HG03378 (cell line): Measurements from ENCODE around the gene ACOT12.
"Not testable (repeated sequence)": the region's sequence is repeated elsewhere in the genome, so short reads cannot be mapped to it uniquely, and the experiment has no call there.

Experiments
- ATAC-seq: cut with Tn5 transposase; IDR thresholded peaks from one replicate; pipeline ENCODE4 v1.9.1; 2021; ENCODE audit warnings: mild to moderate bottlenecking, moderate library complexity; ENCODE audit not compliant: unreplicated experiment

ACOT12 gene

DNA sequence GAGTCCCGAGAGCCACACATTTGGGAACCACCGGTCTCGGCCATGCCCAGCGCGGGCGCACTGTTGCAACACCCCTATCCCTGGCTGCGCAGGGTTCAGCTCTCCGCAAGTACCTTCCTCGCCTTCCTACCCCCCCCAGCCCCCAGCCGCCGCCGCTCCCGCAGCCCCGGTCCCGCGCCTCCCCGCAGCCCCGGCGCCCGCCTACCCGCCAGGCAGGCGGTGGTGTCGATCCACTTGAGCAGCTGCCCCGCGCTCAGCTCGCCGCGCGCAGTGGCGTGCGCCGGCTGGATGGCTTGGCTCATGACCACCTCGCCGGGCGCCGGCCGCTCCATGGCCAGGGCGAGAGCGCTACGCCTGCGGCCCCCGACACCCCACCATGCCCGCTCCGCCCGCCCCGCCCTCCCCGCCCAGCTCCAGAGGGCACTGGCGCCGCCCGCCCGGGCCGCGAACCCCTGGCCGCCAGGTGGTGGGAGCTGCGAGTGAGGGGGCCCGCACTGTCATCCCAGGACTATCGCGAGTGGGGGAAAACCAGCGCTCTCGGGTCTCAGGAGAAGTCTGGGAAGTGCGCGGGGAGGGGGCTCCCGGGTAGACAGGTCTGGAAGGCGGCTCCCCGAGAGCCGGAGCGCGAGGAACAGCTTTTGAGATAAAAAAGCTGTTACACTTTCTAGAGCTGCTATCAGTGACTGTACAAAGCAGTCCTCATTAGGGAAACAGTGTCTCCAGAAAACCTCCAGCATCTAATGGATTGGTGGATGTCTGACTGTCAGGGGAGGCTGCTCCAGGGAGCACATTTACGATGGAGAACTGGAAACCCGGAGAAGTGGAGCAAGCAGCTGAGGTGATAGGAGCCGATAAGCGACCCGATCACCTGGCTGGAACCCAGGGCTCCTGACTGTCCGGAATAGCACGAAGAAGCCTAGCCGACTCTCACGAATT, at the start of gene ACOT12:
Gene ACOT12, minus strand, starts transcription at position 352 of the 936 bp plus-strand sequence. Its CDS starts 20 bp downstream, at position 332.
- ATAC-seq: no peak

DNA sequence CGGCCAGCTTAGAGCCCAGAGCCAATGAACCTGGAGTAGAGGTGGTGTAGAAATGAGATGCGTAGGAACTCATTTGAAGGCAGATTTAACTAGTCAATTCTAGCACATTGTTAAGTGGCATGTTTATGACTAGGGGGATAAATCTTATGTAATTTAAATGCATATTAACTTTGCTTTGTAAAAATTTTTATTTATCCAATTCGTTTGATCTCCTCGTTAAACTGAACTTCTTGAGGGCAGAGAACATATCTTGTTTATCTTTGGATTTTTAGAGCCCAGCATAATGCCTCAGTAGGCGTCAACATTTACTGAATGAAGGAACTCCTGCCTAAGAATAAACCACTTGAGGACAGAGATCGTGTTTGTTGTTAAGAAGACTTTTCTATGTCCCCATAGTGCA, 41.1 kb upstream of the ACOT12 start:
- no peak for ATAC-seq

DNA sequence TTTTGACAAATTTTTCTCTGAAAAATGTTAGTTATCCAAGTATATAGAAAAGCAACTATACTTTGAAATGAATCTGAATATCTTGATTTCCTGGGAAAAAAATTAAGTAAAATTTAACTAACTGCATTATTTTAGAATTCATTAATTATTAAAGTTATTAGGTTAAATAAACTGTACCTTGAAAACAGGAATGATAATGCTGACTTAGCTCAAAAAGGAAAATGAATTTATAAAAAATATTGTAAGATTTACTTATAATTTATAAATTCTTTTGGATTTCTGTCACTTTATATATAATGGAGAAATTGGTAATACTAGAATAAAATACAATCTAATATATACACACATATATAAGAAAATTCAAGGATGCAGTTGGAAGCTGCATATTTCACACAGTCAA, 36.1 kb upstream of the ACOT12 start:
- no peak for ATAC-seq

DNA sequence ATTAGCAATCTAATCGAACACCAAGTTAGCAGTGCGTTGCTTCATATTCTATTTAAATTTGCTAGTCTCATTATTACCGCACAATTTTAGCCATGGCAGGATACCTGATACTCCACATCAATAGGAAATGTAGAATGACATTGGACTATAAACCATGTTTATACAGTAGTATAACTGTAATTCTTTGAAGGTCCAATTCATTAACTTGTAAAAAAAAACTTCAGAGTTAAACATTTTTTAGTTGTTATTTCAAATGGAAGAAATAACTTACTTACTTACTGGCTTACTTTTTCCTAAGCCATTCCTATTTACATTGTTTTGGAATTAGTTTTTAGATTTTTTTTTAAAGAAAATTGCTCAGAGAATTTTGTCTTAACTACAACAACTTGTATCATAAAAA, 35.4 kb upstream of the ACOT12 start:
- ATAC-seq: no peak

DNA sequence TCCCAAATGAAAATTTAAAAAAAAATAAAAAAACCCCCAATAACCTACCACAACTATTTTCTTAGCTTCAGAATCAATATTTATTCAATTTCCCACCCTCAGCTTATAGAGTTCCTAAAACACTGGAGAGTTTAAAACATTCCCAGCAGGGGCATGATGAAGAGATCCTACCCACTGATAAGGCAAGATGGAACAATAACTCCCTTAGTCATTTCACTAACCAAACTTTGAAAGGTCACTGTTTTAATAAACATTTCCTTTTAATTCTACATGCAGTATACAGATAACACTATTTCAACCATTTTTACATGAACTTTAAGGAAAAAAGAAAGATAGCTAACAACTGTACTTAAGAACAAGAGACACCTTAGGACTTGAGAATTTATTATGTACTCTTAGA, 34.9 kb upstream of the ACOT12 start:
- no peak for ATAC-seq

DNA sequence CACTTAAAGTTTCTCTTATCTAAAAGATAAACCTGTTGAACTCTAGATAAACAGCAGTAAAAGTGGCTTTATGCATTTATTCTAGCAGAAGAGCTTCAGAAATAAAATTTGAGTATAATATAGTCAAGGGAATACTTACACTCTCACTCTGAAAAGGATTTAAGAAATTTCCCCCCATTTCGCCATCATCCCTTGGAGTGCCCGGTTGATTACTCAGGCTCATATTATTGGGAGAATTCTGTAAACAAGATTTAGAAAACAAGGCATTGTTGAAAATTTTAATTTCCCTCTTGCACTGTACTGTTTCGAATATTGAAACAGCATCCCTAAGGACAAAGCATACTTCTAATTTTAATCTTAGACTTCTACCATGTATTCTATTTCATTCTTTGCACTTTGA, 34.5 kb upstream of the ACOT12 start:
- no peak for ATAC-seq

DNA sequence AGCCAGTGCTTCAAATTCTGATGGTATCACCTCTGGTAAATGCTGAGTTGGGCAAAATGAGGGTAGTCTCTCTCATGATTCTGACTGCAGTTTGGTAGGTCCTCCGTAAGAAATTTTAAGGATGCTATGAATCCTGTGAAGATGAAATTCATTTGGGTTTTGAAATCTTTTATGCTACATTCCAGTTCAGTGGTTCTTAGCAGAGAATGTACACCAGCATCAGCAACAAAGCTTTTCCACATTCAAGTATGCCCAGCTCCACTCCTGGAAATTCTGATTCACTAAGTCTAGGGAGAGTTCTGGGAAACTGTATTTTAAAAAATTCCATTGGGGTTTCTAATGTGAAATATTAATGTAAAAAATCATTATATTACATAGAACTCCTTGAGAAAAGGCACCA, 33.6 kb upstream of the ACOT12 start:
- no peak for ATAC-seq

DNA sequence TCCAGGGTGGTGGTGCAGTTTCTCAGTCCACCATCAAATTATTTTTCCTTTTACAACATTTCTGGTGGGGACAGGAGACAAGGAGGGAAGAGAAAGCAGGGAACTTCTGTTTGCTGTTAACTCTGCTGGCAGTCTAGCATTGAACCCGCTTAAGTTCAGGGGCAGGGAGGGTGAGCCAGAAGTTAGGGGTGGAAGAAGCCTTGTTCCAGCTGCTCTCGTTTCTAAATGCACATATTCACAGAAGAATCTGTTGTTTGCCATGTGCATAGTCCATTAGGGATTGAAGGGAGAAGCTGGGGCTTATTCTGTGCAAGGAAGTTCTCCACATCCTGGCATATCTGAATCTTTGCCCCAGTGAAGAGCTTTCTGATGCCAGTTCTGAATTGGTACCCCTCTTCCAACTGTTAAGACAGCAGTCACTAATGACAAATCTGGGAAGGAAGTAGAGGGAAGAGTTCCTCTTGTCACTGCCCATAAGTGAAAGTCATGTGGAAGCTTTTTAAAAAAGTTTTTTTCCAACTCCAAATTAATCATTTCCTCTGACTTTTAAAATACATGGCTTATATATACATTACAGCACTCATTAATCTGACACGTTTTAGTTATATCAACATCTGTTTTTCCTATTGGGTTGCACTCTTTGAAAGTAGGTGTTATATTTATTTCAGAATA, 32.6 kb upstream of the ACOT12 start:
- no peak for ATAC-seq

DNA sequence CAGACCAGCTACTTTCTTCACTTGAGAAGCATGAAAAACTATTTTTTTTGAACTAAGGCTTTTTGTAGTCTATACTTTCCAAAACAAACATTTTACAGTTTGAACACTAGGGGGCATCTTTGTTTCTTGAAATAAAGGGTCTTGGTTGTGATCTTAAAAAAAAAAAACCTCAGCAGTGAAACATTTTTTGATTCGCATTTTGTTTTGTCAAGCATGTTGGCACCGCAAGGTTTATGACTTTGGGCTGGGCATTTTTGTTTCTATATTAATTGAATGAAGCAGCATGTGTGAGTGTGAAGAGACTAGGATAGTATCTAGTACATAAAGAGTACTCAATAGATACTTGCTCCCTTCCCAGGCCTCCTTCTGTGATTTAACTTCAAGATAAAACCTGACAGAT, 31.6 kb upstream of the ACOT12 start:
- no peak for ATAC-seq

DNA sequence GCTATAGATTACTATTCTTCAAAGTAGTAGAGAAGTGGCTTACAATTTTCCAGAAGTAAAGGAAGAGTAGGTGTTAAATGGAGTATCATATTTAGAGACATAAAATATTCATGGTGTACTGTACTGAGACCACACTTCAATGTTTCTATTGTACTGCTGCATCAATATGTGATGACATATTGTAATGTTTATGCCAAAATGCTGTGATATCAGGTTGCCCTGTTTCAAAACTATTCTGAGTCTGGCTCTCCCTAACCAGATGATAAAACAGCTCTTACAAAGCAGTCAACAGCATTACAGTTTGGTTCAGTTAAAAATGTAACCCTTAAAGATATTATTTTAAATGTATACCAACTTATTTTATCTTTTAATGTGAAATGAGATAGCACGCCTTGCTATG, 30.8 kb upstream of the ACOT12 start:
- ATAC-seq: no peak

DNA sequence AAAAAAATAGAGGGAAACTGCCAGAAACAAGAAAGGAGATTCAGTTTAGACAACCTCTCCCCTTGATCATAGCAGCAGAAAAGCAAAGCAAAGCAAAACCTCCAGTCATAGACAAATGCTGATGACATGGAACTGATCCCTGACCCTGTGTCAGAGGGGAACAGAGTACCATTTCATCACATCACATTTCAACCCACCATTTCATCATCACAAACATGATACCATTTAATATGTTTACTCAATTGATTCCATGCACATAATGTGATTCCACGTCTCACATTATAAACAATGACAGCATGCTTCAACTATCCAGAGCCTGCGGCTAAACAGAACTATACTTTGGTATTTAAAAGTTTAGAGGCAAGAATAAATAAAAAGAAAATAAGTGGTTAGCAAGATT, 28.7 kb upstream of the ACOT12 start:
- ATAC-seq: no peak

DNA sequence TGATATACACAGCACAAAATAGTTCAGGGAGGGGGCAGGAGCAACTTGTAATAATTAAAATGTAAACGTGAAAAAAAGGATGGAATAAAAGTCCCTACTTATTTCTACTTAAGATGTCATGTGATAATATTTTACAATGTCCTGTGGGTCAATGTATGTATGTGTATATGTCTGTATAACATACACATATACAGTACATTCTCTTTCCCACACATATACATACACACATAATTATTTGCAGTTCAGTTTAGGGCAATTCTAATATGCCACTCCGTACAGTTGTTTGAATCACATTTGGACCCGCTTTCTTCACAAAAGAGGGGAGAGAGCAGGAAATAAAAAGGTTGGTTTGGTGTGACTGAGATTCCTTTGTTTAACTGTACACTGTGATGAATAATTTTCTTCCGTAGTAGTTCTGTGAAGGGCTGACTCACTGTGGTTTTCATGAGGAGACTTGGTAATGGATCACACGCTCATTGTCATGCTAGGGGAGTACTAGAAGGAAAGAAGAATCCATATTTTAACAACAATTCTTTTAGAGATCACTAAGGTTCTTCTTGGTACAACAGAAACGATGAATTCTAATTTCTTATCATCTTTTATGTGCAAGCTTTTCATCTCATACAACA, 26.2 kb upstream of the ACOT12 start:
- no peak for ATAC-seq

DNA sequence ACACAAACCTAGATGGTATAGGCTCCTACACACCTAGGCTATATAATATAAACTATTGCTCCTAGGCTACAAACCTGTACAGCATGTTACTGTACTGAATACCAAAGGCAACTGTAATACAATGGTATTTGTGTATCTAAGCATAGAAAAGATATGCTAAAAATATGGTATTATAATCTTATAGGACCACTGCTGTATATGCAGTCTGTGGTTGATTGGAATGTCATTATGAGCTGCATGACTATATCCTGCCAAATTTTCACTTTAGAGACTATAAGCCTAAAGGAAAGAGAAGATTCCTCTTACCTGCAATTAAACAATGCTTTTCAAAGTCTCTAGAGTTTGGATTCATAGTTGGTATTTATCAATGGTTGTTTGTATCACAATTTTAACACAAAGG, 24.7 kb upstream of the ACOT12 start:
- no peak for ATAC-seq

DNA sequence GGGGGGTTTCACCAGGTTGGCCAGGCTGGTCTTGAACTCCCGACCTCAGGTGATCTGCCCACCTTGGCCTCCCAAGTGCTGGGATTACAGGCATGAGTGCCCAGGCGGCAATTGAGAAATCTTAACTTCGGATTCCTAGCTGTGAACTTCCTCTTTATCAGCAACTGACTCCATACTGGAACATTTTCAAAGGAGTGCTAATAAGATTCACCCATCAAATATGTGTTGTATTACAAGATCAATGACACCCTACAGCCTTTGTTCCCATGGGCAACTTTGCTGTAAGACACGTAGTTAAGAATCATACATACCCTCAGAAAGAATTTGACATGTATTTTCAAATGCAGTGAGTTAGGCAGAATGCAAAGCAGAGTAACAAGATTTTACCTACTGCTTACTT, 23.1 kb upstream of the ACOT12 start:
- no peak for ATAC-seq

DNA sequence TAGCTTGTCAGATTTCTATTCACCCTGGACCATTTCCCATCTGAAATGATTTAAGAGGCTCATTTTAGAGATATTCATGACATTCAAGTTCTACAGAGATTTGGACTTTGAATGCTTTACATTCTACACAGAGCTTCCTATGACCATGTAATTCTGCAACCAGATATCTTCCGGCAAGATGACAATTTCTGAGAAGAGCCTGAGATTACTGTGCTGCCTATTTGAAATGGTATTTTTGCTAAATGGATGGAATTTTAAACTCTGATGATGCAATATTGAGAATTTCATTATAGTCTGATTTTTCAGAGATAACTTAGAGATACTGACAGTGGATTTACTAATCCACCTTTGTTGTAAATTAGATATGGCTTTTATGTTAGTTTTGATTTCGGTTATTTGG, 16.0 kb upstream of the ACOT12 start:
- no peak for ATAC-seq

DNA sequence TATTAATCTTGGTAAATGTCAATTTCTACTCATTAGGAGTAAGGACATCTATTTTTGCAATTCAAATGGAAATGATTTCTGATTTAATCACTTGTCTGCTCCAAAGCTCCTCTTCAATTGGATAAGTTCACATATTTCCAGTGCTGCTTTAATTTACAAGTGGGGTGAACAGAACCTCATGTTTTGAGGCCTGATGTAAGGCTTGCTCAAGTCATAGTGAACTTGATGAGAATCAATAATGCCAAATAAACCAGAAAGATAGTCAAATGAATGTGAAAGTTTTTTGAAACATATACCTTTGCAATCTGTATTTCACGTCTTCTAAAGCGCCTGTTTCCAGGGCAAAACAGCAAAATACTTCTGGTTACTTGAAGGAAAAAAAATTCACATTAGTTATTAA, 15.4 kb upstream of the ACOT12 start:
- ATAC-seq: no peak

DNA sequence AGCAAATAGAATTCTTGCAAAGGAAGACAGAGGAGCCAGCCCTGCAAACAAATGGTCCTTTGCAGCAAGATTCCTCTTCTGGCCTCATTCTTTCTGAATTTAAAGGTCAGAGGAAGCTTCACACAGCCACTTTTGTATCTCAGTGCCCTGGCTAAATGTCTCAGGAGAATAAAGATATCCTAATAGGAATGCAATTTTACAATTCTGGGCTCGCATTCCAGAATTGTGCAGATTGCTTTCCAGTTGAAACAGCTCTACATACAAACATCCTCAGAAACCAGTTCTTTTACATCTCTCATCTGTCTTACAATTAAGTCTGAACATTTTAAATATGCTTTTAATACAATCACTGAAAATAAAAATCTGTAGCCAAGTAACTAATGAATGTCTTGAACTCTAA, 14.6 kb upstream of the ACOT12 start:
- no peak for ATAC-seq

DNA sequence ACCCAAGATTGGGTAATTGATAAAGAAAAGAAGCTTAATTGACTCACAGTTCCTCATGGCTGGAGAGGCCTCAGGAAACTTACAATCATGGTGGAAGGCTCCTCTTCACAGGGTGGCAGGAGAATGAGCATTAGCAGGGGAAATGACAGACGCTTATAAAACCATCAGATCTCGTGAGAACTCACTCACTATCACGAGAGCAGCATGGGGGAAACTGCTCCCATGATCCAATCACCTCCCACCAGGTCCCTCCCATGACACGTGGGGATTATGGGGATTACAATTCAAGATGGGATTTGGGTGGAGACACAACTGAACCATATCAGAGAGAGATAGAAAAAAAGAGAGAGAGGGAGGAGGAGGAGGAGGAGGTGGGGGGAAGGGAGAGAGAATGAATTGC, 13.9 kb upstream of the ACOT12 start:
- ATAC-seq: not testable (repeated sequence)

DNA sequence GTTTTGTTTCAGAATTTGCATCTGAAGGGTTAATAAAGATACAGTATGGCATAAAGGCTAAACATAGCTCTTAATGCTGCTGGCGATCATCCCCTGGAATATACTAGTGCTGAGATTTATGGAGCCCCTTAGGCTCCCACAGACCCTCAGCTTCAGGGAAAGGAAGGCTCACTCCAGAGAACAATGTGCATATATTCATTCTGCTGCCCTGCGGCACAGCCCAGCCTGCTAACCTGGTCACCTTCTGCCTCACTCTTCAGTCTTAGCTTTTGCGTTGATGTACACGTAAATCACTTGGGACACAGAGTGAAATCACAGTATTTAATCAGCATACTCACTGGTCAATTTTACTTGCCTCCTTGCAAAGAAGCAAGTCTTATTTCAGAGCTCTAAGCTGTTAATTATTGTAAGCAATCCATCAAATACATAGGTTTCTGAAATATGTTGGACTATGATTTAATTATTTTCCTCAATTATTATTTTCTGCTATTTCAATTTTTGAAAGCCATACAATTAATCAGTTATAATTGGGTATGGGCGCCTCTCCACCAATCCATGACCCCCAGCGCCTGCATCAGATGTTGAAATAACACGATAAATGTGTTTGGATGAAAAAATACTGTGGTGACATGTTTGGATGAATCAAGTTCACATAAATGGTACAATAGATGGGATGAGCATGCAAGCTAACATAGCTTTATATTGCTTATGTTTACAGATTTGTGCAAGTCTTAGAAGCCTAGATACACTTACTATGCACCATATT, 11.4 kb upstream of the ACOT12 start:
- ATAC-seq: no peak

DNA sequence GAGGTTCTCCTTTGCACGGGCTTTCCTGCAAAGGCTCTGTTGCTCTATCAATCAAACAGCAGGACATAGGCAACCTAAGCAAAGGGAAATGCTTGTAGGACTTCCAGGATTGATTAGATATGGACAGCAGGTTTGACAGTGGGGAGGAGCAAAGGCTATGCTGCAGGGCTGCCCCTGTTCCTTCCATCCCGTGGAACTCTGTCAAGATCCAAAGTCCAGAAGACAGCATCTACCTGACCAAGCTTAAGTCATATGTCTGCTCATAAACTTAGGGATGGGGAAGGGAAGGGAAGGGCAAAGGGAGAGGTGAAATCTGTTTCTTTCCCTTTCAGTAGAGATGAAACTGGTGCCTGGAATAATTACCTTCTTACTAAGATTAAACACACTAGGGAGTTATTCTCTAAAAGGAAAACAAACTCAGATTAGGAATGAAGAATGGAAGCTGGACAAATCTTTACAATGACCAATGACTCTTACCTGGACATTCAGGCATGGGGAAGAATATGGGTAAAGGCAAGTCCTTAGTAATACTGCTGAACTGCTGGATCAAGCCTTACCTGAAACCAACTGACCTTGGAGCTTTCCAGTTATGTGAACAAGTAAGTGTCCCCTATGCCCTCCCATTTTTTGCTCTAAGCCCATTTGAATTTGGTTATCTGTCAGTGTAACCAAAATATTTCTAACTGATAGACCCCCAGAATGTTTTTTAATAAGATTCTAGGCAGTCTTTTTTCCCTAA, 8.4 kb upstream of the ACOT12 start:
- ATAC-seq: no peak
